Stimulated activated CD4-positive, alpha-beta T cell treated with anti-CD3 and anti-CD28 coated beads, TNF-alpha, amount 100 ng/mL, for 24 hours (primary cell): ENCODE results near the gene AJM1.
"Not testable (repeated sequence)": the region's sequence is repeated elsewhere in the genome, so short reads cannot be mapped to it uniquely, and the experiment has no call there.

Experiments used
- DNase-seq, 3 experiments: peaks; one replicate each; pipeline ENCODE4 v3.0.0-alpha.2; 2020; ENCODE audit warnings: low read depth in 3 of 3

AJM1 gene

GRCh38 chr9:136831002-136831719 lies 11.1 kb upstream of the AJM1 start:
- no peak for DNase-seq

- no peak for DNase-seq
These were observed 10.6 kb upstream of the AJM1 start for GRCh38 chr9:136831720-136832104.

- DNase-seq, result no peak
These were observed 9.7 kb upstream of the AJM1 start for GRCh38 chr9:136832581-136832980.

GRCh38 chr9:136833381-136834048 lies 8.8 kb upstream of the AJM1 start:
- not testable (repeated sequence) for DNase-seq

GRCh38 chr9:136835162-136835931 lies 6.9 kb upstream of the AJM1 start:
- DNase-seq, result no peak

GRCh38 chr9:136835932-136836904 lies 6.1 kb upstream of the AJM1 start:
- no peak for DNase-seq

- no peak for DNase-seq
These were observed 5.0 kb upstream of the AJM1 start for GRCh38 chr9:136837146-136837855.

- DNase-seq, result not testable (repeated sequence)
These were observed 4.4 kb upstream of the AJM1 start for GRCh38 chr9:136837856-136838277.

- DNase-seq, result no peak
These were observed 3.7 kb upstream of the AJM1 start for GRCh38 chr9:136838314-136839228.

GRCh38 chr9:136839229-136840139 lies 2.8 kb upstream of the AJM1 start:
- DNase-seq, result no peak

GRCh38 chr9:136840140-136840876 lies 2.0 kb upstream of the AJM1 start:
- no peak for DNase-seq

GRCh38 chr9:136840877-136841645 lies 1.2 kb upstream of the AJM1 start:
- no peak for DNase-seq

- DNase-seq, result not testable (repeated sequence)
These were observed 465 bp upstream of the AJM1 start for GRCh38 chr9:136841646-136842379.

GRCh38 chr9:136843159-136843800 lies 1.0 kb downstream of the AJM1 start:
- not testable (repeated sequence) for DNase-seq

GRCh38 chr9:136843801-136844740 lies 1.8 kb downstream of the AJM1 start:
- peak in 1 of 3 experiments; percentile 61 for DNase-seq
